DMS114 treated with DMSO at 0.1 percent for 48 hours (cell line): Measurements from ENCODE around the gene PRPF39.

Experiments
- DNase-seq: peaks from one replicate; lab custom pipeline; 2025; ENCODE audit not compliant: unreplicated experiment; lab: John Stamatoyannopoulos, UW

The PRPF39 gene, protein sequence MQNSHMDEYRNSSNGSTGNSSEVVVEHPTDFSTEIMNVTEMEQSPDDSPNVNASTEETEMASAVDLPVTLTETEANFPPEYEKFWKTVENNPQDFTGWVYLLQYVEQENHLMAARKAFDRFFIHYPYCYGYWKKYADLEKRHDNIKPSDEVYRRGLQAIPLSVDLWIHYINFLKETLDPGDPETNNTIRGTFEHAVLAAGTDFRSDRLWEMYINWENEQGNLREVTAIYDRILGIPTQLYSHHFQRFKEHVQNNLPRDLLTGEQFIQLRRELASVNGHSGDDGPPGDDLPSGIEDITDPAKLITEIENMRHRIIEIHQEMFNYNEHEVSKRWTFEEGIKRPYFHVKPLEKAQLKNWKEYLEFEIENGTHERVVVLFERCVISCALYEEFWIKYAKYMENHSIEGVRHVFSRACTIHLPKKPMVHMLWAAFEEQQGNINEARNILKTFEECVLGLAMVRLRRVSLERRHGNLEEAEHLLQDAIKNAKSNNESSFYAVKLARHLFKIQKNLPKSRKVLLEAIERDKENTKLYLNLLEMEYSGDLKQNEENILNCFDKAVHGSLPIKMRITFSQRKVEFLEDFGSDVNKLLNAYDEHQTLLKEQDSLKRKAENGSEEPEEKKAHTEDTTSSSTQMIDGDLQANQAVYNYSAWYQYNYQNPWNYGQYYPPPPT

DNA sequence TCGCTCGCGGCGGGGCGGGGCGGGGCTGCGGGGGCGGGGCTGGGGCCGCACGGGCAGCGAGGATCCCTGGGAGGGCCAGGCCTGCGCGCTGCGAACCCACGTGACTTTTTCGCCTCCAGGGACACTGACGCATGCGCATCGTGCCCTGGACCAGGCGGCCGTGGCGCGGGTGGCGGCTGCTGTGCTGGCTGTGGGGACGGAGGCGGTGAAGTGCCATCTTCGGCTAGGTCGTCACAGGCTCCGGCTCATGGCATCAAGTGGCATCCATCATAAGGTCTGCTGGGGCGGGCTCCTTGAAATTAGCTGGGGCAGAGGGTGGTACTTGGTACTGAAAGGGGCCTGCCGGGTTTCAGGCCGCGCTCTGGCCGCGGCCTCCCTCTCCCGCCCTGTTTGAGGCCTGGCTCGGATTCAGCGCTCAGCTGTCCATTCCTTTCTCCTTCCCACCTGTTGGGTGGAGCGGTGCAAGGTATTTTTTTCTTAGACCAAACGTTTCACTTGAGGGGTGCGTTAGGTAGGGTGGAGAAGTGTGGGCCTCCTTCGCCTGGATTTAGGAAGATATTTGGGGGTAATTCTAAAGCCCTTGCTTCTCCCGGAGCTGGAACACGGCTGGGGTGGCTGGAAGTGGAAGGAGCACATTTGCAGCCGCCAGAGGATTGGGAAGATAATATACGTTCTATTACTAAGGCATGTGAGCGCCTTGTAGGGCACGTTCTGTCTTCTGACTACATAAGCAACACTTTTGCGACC lies at the start of gene PRPF39:
TSS of gene PRPF39 (plus strand) at position 141 of the 747 bp plus-strand sequence. CDS start 11,124 bp downstream, outside the sequence.
- peak; percentile 61 for DNase-seq

DNA sequence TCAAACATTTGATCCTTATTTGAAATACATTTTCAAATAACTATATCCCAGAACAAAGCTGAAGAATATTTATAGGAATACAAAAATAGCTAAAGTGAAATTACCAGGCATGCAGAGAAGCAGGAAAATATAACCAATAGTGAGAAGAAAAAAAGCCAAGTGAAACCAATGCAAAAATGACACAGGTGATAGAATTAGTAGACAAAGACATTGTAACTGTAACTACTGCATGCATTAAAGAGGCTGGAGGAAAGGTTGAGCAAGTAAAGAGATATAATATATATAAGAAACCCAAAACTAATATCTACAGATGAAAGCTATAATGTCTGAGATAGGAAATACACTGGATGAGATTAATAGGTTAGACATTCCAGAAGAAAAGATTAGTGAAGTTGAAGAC lies 49.2 kb upstream of the PRPF39 start:
- DNase-seq, result no peak

DNA sequence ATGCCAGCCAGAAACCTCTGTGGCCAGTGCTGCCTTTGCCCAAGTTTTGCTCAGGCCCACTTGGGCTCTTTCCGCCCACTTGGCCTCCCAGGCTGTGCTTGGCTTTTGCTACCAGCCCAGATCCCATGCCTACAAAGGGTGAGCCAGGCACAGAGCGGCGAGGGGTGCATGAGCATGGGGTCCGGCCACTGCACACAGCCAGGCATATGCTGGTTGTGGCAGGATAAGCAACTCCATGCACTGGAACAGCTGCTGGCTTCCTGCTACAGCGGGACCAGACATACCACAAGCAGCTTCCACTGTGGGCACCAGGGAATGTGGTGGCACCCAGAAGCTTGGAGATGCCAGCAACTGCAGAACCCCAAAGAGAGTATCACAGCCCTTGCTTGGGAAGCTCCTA lies 45.7 kb upstream of the PRPF39 start:
- no peak for DNase-seq

DNA sequence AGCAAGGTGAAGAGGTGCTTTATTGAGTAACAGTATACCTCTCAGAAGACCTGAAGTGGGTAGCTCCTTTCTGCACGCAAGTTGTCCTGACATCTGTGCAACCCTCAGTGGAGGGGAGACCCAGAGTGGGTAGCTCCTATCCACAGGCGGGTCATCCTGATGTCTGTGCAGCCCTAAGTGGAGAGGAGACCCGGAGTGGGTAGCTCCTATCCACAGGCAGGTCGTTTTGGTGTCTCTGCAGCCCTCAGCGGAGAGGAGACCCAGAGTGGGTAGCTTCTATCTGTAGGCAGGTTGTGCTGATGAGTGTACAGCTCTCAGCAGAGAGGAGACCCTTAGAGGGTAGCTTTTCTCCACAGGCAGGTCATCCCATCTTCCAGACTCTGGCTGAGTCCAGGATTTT lies 45.1 kb upstream of the PRPF39 start:
- DNase-seq, result no peak

DNA sequence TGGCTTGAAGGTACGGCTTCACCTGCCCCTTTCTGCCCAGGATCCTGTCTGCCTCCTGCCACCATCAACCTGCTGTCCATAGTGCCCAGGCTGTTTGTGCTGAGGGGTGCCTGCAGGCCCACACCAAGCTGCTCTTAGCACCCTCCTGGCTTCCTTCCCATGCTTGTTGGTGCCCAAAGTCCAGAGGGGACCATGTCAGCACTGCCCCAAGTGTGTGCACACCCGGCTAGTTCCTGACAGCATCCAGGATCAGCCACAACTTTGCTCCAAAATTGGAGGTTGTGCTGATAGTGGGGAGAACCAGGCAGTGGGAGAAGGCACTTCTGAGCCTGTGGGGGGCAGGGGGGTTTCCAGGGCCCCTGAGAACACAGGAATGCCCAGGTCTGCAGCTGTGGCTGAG lies 44.5 kb upstream of the PRPF39 start:
- no peak for DNase-seq

DNA sequence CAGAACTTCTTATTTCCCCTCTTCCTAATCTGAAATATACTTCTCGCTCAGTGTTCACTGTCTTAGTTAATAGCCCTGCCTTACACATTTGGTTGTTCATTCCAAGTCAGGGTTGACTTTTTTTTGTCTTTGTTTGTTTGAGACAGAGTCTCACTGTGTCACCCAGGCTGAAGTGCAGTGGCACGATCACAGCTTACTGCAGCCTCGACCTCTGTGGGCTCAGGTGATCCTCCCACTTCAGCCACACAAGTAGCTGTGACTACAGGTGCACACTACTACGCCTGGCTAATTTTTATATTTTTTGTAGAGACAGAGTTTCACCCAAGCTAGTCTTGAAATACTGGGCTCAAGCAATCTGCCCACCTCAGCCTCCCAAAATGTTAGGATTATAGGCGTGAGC lies 42.3 kb upstream of the PRPF39 start:
- no peak for DNase-seq

DNA sequence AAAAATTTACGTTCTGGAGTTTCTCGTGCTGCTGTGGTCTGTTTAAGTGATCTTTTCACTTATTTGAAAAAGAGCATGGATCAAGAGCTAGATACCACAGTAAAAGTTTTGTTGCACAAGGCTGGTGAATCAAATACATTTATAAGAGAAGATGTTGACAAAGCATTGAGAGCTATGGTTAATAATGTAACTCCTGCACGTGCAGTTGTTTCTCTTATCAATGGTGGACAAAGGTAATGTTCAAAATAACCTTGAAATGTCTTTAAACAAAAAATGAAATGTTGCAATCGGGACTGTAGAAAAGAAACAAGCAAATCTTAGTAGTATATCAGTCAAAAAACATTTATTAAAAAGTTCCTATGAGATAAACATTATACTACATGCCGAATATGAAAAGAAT lies 39.3 kb upstream of the PRPF39 start:
- DNase-seq, result no peak

DNA sequence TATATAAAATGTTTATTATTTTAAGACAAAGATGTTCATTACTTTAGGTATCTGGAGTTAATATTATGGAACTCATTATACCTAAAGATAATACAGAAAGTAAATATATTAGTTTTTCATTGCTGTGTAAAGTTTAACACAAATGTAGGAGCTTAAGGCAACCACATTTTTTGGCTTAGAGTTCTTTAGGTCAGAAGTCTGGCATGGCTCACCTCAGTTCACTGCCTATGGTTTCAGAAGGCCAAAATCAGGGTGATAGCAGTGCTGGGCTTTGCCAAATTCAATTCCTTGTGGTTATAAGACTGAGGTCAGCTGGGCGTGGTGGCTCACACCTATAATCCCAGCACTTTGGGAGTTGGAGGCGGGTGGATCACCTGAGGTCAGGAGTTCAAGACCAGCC lies 35.5 kb upstream of the PRPF39 start:
- DNase-seq, result no peak

DNA sequence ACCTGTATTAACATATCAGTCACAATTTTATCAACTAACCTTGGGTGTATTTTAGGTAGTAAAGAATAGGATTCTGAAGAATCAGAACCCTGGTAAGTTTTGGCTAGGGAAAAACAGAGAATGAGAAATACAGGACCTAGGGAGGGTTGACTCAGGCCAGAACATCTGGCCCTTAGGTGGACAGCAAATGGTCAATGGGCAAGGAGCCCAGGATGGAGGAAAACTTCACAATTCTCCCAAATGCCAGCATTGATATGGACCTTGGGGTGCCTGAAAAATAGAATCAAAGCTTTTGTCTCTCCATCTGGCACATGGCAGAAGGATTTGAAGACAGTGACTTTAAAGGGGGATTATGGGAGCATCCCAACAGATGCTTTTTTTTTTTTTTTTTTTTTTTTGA lies 32.7 kb upstream of the PRPF39 start:
- no peak for DNase-seq

DNA sequence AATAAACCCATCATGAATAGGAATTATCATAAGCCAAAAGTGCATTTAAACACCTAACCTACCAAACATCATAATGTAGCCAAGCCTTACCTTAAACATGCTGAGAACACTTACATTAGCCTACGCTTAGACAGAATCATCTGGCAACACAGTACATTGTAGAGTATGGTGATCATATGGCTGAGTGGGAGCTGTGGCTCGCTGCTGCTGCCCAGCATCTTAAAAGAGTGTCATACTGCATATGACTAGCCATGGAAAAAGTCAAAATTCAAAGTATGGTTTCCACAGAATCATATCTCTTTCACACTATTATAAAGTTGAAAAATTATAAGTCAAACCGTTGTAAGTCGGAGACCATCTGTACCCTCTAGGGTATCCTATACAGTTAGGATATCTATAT lies 32.0 kb upstream of the PRPF39 start:
- DNase-seq, result no peak

DNA sequence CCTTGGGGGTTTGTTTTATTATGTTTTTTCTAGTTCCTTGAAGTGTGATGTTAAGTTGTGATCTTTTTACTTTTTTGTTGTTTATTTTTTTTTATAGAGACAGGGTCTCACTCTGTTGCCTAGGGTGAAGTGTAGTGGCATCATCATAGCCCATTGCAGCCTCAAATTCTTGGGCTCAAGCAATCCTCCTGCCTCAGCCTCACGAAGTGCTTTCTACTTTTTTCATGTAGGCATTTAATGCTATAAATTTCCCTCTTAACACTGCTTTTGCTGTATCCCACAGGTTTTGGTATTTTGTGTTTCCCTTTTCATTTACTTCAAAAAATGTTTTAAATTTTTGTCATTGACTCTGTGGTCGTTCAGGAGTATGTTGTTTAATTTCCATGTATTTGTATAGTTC lies 26.6 kb upstream of the PRPF39 start:
- DNase-seq, result no peak

DNA sequence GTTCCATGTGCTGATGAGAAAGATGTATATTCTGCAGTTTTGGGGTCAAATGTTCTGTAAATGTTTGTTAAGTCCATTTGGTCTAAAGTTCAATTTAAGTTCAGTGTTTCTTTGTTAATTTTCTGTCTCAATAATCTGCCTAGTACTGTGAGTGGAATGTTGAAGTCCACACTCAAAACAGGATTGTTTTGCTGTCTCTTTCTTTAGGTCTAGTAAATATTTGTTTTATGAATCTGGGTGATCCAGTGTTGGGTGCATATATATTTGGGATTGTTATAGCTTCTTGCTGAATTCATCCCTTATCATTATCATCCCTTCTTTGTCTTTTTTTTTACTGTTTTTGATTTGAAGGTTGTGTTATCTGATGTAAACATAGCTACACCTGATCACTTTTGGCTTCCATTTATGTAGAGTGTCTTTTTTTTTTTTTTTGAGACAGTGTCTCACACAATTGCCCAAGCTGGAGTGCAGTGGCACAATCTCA lies 26.0 kb upstream of the PRPF39 start:
- no peak for DNase-seq

DNA sequence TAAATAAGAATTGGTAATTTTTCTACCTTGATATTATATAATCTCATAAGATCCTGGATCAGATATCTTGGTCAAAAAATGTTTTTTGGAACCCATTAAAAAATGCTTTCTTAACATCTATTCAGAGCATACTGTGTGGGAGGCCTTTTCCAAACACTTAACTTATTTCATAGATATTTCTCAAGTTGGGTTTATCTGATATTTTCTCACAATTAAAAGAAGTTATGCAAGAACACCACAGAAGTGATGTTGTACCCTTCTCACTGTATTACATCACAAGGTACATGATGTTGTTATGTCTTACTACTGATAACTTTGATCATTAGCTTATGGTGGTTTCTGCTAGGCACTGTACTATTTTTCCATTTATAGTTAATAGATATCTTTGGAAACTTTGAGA lies 23.4 kb upstream of the PRPF39 start:
- DNase-seq, result no peak

DNA sequence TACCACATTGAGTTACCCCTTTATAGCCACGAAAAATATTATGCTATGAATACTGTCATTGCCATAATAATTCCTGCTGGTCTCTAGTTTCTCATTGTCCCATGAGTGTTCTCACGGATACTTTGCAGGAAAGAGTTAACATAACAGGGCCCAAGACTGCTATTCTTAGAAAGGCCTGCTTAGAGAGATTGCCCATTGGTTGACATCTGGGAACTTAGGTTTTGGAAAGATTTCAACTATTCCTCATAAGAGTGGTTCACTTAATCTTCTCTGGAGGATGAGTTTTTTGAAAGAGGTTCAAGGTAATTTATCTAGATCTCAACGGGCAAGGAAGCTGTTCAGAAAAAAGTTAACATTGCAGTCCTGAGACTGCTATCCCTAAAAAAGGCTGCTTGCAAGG lies 18.4 kb upstream of the PRPF39 start:
- no peak for DNase-seq

DNA sequence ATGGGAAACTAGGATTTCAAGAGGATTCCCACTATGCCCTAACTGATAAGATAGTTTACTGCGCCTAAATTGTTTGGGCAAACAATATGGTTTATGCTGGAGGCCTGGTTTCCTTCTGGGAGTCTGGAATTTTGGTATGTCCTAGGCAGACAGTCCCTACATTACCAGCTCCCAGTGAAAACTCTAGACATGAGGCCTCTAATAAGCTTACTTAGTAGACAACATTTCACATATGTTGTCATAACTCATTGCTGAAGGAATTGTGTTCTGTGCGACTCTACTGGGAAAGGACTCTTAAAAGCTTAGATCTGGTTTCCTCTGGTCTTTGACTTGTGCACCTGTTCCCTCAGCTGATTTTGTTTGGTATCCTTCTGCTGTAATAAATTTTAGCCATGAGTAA lies 18.0 kb upstream of the PRPF39 start:
- DNase-seq, result no peak

DNA sequence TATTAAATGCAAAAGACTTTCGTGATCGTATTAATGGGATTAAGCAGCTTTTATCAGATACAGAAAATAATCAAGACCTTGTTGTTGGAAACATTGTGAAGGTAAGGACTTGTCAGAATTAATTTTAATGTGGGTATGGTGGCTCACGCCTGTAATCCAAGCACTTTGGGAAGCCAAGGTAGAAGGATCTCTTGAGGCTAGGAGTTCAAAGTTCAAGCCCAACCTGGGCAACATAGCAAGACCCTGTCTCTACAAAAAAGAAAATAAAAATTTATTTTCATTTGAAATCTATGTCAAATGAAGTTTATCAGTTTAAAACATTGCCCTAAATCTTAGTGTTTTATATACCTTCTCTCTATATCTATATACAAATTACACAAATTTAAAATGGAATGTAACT lies 17.2 kb upstream of the PRPF39 start:
- no peak for DNase-seq

DNA sequence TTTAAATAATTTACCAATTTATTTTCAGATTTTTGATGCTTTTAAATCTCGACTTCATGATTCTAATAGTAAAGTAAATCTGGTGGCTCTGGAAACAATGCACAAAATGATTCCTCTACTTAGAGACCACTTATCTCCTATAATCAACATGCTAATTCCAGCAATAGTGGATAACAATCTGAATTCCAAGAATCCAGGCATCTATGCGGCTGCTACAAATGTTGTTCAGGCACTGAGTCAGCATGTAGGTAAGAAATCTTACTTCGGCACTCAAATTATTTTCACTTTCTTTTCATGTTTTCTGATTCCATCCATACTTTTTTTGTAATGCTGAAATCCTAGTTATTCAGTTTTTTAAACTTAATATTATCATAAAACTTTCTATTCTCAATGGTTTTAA lies 15.5 kb upstream of the PRPF39 start:
- DNase-seq, result no peak

DNA sequence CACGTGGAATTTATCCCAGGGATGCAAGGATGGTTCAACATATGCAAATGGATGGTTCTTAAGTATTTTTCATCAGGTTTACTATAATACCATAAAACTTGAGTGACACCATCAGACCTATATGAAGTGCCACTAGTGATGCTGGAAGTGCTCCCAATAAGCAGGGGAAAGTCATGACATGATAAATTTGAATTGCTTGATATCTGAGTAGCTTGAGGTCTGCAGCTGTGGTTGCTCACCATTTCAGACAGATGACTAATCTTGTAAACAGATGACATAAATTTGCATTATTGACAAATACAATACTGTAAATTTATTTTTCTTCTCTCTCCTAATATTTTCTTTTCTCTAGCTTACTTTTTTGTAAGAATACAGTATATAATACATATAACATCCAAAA lies 13.7 kb upstream of the PRPF39 start:
- no peak for DNase-seq

DNA sequence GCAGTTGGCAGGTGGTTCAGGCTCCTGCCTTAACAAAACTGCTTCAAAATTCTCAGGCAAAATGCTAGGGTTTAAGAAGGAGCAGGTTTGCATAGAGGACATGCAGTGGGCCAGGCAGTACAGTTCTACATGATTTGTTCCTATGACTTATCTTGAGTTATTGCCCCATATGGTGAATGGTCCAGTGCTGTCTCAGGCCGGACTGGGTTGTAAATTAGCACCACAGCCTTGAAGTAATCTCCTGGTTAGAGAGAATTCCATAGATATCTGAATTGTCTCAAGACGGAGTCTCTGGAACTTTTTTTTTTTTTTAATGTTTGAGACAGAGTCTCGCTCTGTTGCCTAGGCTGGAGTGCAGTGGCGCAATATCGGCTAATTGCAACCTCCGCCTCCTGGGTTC lies 11.8 kb upstream of the PRPF39 start:
- DNase-seq, result no peak

DNA sequence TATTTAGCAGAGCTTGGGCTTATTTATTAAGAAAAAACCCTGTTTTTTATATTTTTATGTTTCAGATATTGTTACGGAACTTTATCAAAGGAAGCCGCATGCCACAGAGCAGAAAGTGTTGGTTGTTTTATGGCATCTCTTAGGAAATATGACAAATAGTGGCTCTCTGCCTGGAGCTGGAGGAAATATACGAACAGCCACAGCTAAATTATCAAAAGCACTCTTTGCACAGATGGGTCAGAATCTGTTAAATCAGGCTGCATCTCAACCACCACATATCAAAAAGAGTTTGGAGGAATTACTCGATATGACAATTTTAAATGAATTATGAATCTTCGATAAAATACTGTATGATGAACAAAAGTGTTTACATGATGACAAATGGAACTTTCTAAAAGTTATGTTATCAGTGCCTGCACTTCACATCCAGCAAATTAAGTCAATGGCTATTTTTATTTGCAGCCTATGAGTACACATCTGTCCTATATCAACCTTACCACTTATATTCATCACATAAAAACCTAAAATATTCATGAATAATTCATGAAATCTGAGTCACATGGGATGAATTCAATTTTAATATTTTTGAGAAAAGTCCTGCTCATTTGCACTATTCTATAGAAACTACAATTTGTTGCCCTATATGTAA lies 10.6 kb upstream of the PRPF39 start:
- DNase-seq, result no peak

DNA sequence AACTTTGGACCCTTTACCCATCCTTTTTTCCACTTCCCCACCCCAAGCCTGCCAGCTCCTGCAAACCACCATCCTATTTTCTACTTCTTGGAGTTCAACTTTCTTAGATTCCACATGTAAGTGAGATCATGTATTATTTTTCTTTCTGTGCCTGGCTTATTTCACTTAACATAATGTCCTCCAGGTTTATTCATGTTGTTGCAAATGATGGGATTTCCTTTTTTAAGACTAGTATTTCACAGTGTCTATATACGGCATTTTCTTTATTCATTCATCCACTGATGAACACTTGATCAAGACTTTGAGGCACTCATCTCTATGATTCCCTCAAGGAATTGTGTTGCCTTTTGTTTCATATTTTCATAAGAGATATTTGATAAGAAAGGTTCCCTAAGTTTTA lies 5.6 kb upstream of the PRPF39 start:
- DNase-seq, result no peak
